Calu3 (cell line): ENCODE measurements around the gene RER1. TPM values are rescaled to one million over a fixed set of nuclear protein-coding genes. Genes with fewer than 3 reads are reported as not detected.

ENCODE experiments used
- BruUV-seq: library from RNA; stranded (reverse); fragments of 400-500 nt; replicated peaks from 2 replicates; lab custom pipeline; 2021; lab: Mats Ljungman, UMichigan
- CTCF ChIA-PET: fragments of 300-600 bp; sonication (Branson Sonifier 250); formaldehyde crosslinking; loops from one replicate; lab custom pipeline; 2022; ENCODE audit warnings: antibody characterized with exemption; lab: Charles Lee
- DNase-seq: peaks from one replicate; pipeline ENCODE4 v3.0.0; 2022
- H3K27ac Mint-ChIP-seq: one replicate; pipeline ENCODE4 v1.8.0; 2022; ENCODE audit warnings: mixed read lengths; ENCODE audit not compliant: unreplicated experiment
- H3K27me3 Mint-ChIP-seq: one replicate; pipeline ENCODE4 v1.8.0; 2022; ENCODE audit warnings: mixed read lengths; ENCODE audit not compliant: unreplicated experiment
- H3K36me3 Mint-ChIP-seq: one replicate; pipeline ENCODE4 v1.8.0; 2022; ENCODE audit warnings: mild to moderate bottlenecking, moderate library complexity, mixed read lengths; ENCODE audit not compliant: insufficient read depth, unreplicated experiment
- H3K4me1 Mint-ChIP-seq: one replicate; pipeline ENCODE4 v1.8.0; 2022; ENCODE audit warnings: mild to moderate bottlenecking, low read depth, mixed read lengths; ENCODE audit not compliant: unreplicated experiment
- H3K4me3 Mint-ChIP-seq: one replicate; pipeline ENCODE4 v1.8.0; 2022; ENCODE audit warnings: mild to moderate bottlenecking, low read depth, moderate library complexity, mixed read lengths; ENCODE audit not compliant: unreplicated experiment
- H3K9me3 Mint-ChIP-seq: one replicate; pipeline ENCODE4 v1.8.0; 2022; ENCODE audit warnings: low read depth, mixed read lengths; ENCODE audit not compliant: unreplicated experiment
- intact Hi-C: fragments of 100-400 bp; cut with micrococcal nuclease; formaldehyde crosslinking; loops from one replicate; pipeline ENCODE4 v1.10.0; 2022; ENCODE audit not compliant: unreplicated experiment
- total RNA-seq: library from RNA; stranded (reverse); gene quantifications from 2 replicates; pipeline ENCODE4 v1.2.3, GENCODE V29; 2022
- TF ChIP-seq, protein P1 (sequence below): fragments of 200-600 bp; IDR thresholded peaks from one replicate; pipeline ENCODE4 v1.8.0; 2022; ENCODE audit warnings: antibody characterized with exemption; ENCODE audit not compliant: unreplicated experiment

Gene RER1
- total RNA-seq, 1 experiment from 2014 or later: 118 TPM

DNA sequence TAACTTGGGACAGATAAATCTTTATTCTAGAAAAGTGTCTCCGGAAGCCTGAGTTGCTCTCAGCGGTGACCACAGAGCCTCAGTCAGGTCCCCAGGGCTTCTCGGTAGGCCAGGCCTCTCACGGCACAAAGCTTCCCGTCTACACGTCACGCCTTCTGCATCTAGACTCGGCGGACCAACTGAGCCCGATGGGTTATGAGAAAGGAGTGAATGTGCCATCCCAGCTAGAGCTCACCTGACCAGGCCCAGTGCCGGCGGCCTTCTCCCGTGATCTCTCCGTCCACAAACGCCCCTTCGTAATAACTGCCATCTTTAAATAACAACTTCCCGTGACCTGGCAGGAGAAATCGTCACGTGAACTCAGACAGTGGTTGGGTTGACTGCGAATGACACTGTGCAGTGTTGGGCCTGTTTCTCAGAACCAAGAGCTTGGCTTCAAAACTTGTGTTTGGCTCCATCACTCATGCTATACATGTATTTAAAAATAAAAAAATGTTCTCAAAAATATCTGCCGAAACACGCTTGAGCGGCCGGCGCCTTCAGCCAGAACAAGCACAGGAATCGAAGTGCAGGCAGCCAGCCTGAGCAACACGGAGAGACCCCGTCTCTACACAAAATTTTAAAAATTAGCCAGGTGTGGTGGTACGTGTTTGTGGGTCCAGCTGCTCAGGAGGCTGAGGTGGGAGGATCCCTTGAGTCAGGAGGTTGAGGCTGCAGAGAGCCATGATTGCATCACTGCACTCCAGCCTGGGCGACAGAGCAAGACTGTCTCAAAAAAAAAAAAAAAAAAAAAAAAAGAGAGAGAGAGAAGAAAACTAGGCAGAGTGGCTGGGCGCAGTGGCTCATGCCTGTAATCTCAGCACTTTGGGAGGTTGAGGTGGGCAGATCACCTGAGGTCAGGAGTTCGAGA lies 3.4 kb upstream of the RER1 start:
- Mint-ChIP-seq H3K4me1 (peaks cover 11% of the 10 kb centered on the region), H3K27ac (no peak overlapping the region), H3K4me3 (no peak overlapping the region), H3K9me3 (no peaks in the 10 kb centered on the region), H3K27me3 (no peaks in the 10 kb centered on the region), H3K36me3 (peaks cover 41% of the 10 kb centered on the region)
- no peak for DNase-seq
- no TSS peak for BruUV-seq
- CTCF ChIA-PET: interaction anchor here (0.7 kb wide), 1 partner anchor 28 kb away, joined by 3 read pairs; no protein-coding TSS in a partner anchor
- intact Hi-C loops: no loop called here
- TF ChIP-seq, protein P1, sequence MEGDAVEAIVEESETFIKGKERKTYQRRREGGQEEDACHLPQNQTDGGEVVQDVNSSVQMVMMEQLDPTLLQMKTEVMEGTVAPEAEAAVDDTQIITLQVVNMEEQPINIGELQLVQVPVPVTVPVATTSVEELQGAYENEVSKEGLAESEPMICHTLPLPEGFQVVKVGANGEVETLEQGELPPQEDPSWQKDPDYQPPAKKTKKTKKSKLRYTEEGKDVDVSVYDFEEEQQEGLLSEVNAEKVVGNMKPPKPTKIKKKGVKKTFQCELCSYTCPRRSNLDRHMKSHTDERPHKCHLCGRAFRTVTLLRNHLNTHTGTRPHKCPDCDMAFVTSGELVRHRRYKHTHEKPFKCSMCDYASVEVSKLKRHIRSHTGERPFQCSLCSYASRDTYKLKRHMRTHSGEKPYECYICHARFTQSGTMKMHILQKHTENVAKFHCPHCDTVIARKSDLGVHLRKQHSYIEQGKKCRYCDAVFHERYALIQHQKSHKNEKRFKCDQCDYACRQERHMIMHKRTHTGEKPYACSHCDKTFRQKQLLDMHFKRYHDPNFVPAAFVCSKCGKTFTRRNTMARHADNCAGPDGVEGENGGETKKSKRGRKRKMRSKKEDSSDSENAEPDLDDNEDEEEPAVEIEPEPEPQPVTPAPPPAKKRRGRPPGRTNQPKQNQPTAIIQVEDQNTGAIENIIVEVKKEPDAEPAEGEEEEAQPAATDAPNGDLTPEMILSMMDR: no peak

DNA sequence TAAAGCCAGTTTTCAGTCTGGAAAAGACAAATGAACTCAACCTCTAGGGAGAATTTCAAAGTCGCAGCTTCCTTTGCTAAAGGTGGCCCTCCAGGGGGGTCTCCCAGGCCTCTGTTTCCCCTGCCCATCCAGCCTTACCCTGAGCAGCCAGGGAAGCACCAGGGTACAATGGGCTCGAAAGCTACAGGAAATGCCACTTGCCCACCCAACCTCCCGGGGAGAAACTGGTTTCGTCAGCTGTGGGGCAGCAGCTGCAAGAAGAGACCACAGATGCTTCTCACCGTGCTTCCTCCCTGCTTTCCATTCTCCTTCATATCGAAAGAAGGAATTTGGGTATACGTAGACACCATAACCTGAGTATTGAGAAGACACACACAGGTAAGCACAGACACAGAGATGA lies 2.0 kb upstream of the RER1 start:
- peaks cover 51% of the 10 kb centered on the region for H3K36me3 Mint-ChIP-seq
- H3K27me3 Mint-ChIP-seq: no peaks in the 10 kb centered on the region
- H3K9me3 Mint-ChIP-seq: no peaks in the 10 kb centered on the region
- CTCF ChIA-PET: no interaction called here
- peaks cover 21% of the 10 kb centered on the region for H3K4me1 Mint-ChIP-seq
- TF ChIP-seq, protein P1: no peak
- intact Hi-C loops: no loop called here
- BruUV-seq: no TSS peak
- no peak for DNase-seq
- peak overlapping the region; percentile 79 for H3K4me3 Mint-ChIP-seq
- no peak overlapping the region for H3K27ac Mint-ChIP-seq

DNA sequence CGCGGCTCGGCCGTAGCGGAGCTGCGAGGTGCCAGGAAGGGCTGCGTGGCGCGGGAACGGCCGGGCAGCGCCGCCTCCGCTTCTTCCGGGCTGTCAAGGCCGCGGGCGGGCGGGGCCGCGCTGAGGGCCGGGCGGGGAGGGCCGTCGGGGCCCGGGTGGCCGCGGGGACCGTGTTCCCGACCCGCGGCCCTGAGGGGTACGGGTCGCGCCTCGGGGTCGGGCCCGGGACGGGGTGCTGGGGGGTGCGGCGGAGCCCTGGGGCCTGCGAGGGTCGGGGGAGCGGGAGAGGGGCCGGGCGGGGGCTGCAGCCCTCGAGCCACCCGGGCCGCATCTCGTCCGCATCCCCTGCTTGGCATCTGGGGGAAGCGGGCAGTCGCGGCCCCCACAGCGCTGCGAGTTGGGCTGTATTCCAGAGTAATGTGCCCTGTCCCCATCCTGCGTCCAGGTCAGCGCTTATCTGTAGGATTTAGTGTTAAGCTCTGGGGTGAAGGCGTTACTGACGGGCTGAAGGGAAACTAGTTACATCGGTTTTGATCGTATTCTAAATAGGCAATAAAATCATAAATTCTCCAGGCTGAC lies 379 bp downstream of the RER1 start:
- H3K9me3 Mint-ChIP-seq: no peaks in the 10 kb centered on the region
- peaks cover 21% of the 10 kb centered on the region for H3K4me1 Mint-ChIP-seq
- CTCF ChIA-PET: interaction anchor here (0.6 to 1.3 kb wide), 5 partner anchors 10 to 197 kb away, joined by 3 to 6 read pairs (median 3); partner anchors contain the start of genes FAAP20 and PANK4
- H3K27me3 Mint-ChIP-seq: no peaks in the 10 kb centered on the region
- H3K4me3 Mint-ChIP-seq: peak overlapping the region; percentile 79
- TF ChIP-seq, protein P1: no peak
- H3K27ac Mint-ChIP-seq: peak overlapping the region; percentile 86
- peaks cover 52% of the 10 kb centered on the region for H3K36me3 Mint-ChIP-seq
- DNase-seq: no peak
- no TSS peak for BruUV-seq
- intact Hi-C loops: no loop called here

DNA sequence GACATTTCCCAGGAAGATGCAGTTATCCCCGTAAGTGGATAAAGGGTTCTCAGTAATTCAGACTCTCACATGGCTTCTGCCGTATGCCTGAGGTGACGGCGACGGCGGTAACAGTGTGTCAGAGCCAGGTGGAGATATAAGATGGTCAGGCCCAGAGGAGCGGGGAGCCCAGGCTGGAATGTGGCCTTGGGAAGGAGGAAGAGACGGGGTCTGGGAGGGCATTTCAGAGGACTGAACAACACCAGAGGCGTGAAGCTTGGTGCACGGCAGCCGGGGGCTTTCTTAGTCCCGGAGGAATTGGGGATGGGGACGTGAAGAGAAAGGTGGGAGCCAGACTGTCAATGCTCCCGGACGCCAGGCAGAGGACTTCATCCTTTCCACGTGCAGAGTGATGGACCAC lies 1.0 kb downstream of the RER1 start:
- Mint-ChIP-seq H3K9me3 (no peaks in the 10 kb centered on the region), H3K4me1 (peaks cover 21% of the 10 kb centered on the region), H3K27me3 (no peaks in the 10 kb centered on the region), H3K27ac (peak overlapping the region; percentile 86), H3K4me3 (peak overlapping the region; percentile 79), H3K36me3 (peaks cover 56% of the 10 kb centered on the region)
- BruUV-seq: TSS peak; percentile 68
- intact Hi-C loops: no loop called here
- TF ChIP-seq, protein P1: no peak
- CTCF ChIA-PET: interaction anchor here (1.3 kb wide), 1 partner anchor 193 kb away, joined by 3 read pairs; no protein-coding TSS in a partner anchor
- DNase-seq: no peak
